Natural killer cell (primary cell): ENCODE data around the gene RFX3. TPM values are rescaled to one million over a fixed set of nuclear protein-coding genes. Genes with fewer than 3 reads are reported as not detected.

Experiments
- ATAC-seq, 3 donors: fragments of 150-1000 bp in 2 of 3; fragments of 200-7000 bp in 1 of 3; cut with Tn5 transposase; 1 replicate in 1 of 3; 2 replicates in 2 of 3; pipeline ENCODE4 v1.10.0; 2021; ENCODE audit warnings: mild to moderate bottlenecking in 2 of 3, moderate library complexity in 2 of 3
- DNase-seq, 2 donors: peaks; one replicate each; pipeline versions ENCODE4 v3.0.0 to v3.0.0-alpha.2; 2013 to 2021; ENCODE audit warnings: mixed read lengths in 1 of 2
- H3K27ac ChIP-seq: one replicate; pipeline ENCODE4 v1.5.1; 2013; ENCODE audit warnings: mild to moderate bottlenecking, low read length
- H3K27me3 ChIP-seq: one replicate; pipeline ENCODE4 v1.6.1; 2013; ENCODE audit warnings: low read length; ENCODE audit not compliant: control insufficient read depth, insufficient read depth
- H3K36me3 ChIP-seq: one replicate; pipeline ENCODE4 v1.6.1; 2013; ENCODE audit warnings: low read length; ENCODE audit not compliant: control insufficient read depth, insufficient read depth
- H3K4me1 ChIP-seq: one replicate; pipeline ENCODE4 v1.6.1; 2013; ENCODE audit warnings: low read length; ENCODE audit not compliant: control insufficient read depth, insufficient read depth
- H3K4me3 ChIP-seq: one replicate; pipeline ENCODE4 v1.5.1; 2013; ENCODE audit warnings: low read length
- H3K9me3 ChIP-seq: one replicate; pipeline ENCODE4 v1.6.1; 2013; ENCODE audit warnings: low read length; ENCODE audit not compliant: control insufficient read depth, insufficient read depth
- H3K27ac Mint-ChIP-seq, 2 donors: one replicate each; pipeline ENCODE4 v1.8.0; 2022; ENCODE audit warnings: mild to moderate bottlenecking in 2 of 2, mixed read lengths in 2 of 2, moderate library complexity in 1 of 2
- H3K27me3 Mint-ChIP-seq, 2 donors: one replicate each; pipeline ENCODE4 v1.8.0; 2022; ENCODE audit warnings: low read depth in 2 of 2, mixed read lengths in 2 of 2
- H3K36me3 Mint-ChIP-seq: one replicate; pipeline ENCODE4 v1.8.0; 2022; ENCODE audit warnings: mixed read lengths
- H3K4me1 Mint-ChIP-seq, 2 donors: one replicate each; pipeline ENCODE4 v1.8.0; 2022; ENCODE audit warnings: mixed read lengths in 2 of 2
- H3K4me3 Mint-ChIP-seq: one replicate; pipeline ENCODE4 v1.8.0; 2022; ENCODE audit warnings: mild to moderate bottlenecking, moderate library complexity, mixed read lengths
- H3K9me3 Mint-ChIP-seq, 2 donors: one replicate each; pipeline ENCODE4 v1.8.0; 2022; ENCODE audit warnings: mixed read lengths in 2 of 2
- WGBS: methylation state at CpG from one replicate; pipeline ENCODE4 v1.1.7; 2013; ENCODE audit warnings: missing lambda C conversion rate; ENCODE audit not compliant: insufficient coverage; 5-methylcytosine and 5-hydroxymethylcytosine counted together
- intact Hi-C: fragments of 100-400 bp; cut with micrococcal nuclease; formaldehyde crosslinking; loops from one replicate; pipeline ENCODE4 v1.14.2; 2022
- total RNA-seq, 4 donors: library from RNA; stranded (reverse); fragments of 120-200 nt in 1 of 4; gene quantifications; one replicate each; pipeline versions ENCODE4 v1.2.3 to v1.2.4, GENCODE V29; 2013 to 2022
- TF ChIP-seq, protein P1 (sequence below): fragments of 200-600 bp; IDR thresholded peaks from one replicate; pipeline ENCODE4 v1.8.0; 2022; ENCODE audit warnings: antibody characterized with exemption

RFX3 gene
- total RNA-seq, 3 donors from 2014 or later (not counting 1 experiment from before 2014, with no cell fraction given) = 24.0 to 30.6 (median 30.0) TPM

DNA sequence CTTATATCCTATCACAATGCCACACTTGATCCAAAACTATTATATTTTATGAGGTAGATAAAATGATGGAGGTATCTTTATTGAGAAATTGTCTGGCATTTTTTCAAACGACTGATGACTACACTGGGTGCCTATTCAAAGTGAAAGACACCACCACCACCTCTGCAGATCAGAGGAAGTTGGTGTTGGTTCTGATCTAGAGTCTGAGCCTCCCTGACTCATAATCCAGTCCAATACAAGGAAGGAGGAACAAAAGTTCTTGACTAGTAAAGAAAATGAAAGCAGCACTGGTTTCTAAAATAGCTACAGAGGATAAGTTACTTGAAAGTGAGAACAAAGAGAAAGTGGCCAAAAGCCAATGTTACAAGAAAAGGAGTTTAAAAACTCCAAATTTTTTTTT lies 139.9 kb downstream of the RFX3 start:
- no peak overlapping the region for H3K4me3 Mint-ChIP-seq

DNA sequence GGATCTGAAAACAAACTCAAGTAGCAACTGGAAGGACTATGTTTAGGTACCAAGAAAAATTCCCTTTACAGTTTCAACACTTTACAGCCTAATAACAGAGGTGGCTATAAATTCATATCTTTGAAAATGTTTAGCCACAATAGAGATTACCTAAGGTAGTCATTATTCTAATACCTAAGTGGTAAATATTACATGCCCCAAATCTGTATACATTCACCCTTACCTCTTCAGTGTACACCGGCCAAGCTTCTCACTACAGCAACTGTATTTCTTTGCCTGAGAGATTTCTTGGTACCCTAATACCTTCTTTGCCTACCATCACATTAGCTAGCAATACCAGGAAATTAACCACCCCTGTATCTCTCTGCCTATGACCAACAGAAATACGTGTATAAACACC lies 154.0 kb downstream of the RFX3 start:
- Histone ChIP-seq H3K36me3 (no peaks in the 10 kb centered on the region), H3K27ac (no peak overlapping the region), H3K9me3 (no peaks in the 10 kb centered on the region), H3K4me3 (no peak overlapping the region), H3K4me1 (no peaks in the 10 kb centered on the region), H3K27me3 (no peaks in the 10 kb centered on the region)
- peaks cover 16 to 20% of the 10 kb centered on the region in 2 donors for H3K4me1 Mint-ChIP-seq
- ATAC-seq = no peak
- no peak for DNase-seq
- TF ChIP-seq, protein P1, sequence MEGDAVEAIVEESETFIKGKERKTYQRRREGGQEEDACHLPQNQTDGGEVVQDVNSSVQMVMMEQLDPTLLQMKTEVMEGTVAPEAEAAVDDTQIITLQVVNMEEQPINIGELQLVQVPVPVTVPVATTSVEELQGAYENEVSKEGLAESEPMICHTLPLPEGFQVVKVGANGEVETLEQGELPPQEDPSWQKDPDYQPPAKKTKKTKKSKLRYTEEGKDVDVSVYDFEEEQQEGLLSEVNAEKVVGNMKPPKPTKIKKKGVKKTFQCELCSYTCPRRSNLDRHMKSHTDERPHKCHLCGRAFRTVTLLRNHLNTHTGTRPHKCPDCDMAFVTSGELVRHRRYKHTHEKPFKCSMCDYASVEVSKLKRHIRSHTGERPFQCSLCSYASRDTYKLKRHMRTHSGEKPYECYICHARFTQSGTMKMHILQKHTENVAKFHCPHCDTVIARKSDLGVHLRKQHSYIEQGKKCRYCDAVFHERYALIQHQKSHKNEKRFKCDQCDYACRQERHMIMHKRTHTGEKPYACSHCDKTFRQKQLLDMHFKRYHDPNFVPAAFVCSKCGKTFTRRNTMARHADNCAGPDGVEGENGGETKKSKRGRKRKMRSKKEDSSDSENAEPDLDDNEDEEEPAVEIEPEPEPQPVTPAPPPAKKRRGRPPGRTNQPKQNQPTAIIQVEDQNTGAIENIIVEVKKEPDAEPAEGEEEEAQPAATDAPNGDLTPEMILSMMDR = no peak
- no peaks in the 10 kb centered on the region for H3K36me3 Mint-ChIP-seq
- no peaks in the 10 kb centered on the region for H3K27me3 Mint-ChIP-seq
- no peaks in the 10 kb centered on the region for H3K9me3 Mint-ChIP-seq
- intact Hi-C loops = no loop called here
- WGBS = 95% methylated on average over 2 of the region's 2 CpGs
- no peak overlapping the region for H3K4me3 Mint-ChIP-seq
- no peak overlapping the region for H3K27ac Mint-ChIP-seq

More for the DNA sequence above, 139.9 kb downstream of the RFX3 start:
- DNase-seq (no peak), ATAC-seq (peak in 1 of 3 donors; percentile 42)
- TF ChIP-seq, protein P1 = no peak
- Mint-ChIP-seq H3K27ac (no peak overlapping the region), H3K9me3 (peaks cover 2% of the 10 kb centered on the region in 2 donors), H3K36me3 (peaks cover 19% of the 10 kb centered on the region), H3K4me1 (peaks cover 10 to 25% of the 10 kb centered on the region in 2 donors), H3K27me3 (no peaks in the 10 kb centered on the region)
- Histone ChIP-seq H3K27ac (no peak overlapping the region), H3K27me3 (no peaks in the 10 kb centered on the region), H3K4me3 (no peak overlapping the region), H3K36me3 (no peaks in the 10 kb centered on the region), H3K4me1 (no peaks in the 10 kb centered on the region), H3K9me3 (peaks cover 4% of the 10 kb centered on the region)
- intact Hi-C loops = no loop called here
- no CpG with 5 or more reads among the region's 1 CpG for WGBS

DNA sequence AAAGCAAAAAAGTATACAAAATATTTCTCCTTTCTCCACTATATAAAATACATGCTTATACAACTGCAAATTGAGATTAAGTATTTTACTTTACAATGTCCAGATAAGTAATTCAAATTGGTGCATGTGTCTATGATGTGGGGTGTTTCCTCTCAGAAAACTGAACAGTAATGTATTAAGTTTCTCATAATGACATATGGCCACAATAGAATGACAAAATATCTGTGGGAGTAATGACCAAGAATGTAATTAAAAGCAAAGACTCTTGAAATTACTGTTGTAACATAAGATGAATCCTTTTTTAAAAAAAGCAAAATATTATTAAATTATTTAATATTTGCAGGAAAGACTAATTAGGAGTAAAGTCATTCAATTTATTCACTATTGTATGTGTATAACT lies 155.1 kb downstream of the RFX3 start:
- H3K4me1 ChIP-seq = no peaks in the 10 kb centered on the region
- no peak overlapping the region for H3K27ac ChIP-seq
- Mint-ChIP-seq H3K9me3 (no peaks in the 10 kb centered on the region), H3K27me3 (no peaks in the 10 kb centered on the region), H3K36me3 (no peaks in the 10 kb centered on the region), H3K4me1 (peaks cover 18 to 25% of the 10 kb centered on the region in 2 donors), H3K4me3 (no peak overlapping the region), H3K27ac (no peak overlapping the region)
- TF ChIP-seq, protein P1 = no peak
- H3K9me3 ChIP-seq = no peaks in the 10 kb centered on the region
- H3K4me3 ChIP-seq = no peak overlapping the region
- H3K36me3 ChIP-seq = no peaks in the 10 kb centered on the region
- no peaks in the 10 kb centered on the region for H3K27me3 ChIP-seq
- intact Hi-C loops = no loop called here
- DNase-seq (no peak), ATAC-seq (no peak)

DNA sequence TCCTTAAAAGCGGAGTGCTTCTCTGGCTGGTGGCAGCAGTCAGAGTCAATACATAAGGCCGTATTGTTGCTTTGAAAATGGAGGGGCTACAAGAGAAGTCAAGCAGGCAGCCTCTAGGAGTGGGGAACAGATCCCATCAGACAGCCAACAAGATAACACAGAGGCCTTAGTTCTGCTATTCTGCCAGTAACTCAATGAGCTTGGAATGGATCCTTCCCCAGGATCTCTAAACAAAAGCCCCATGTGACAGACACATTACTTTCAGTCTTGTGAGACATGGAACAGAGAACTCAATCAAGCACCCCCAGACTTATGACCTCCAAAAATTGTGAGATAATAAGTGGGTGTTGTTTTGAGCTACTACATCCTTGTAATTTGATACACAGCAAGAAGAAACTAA lies 158.6 kb downstream of the RFX3 start:
- no peaks in the 10 kb centered on the region for H3K27me3 ChIP-seq
- H3K27ac ChIP-seq = no peak overlapping the region
- Mint-ChIP-seq H3K4me3 (no peak overlapping the region), H3K4me1 (peaks cover 16 to 19% of the 10 kb centered on the region in 2 donors), H3K27ac (no peak overlapping the region), H3K27me3 (no peaks in the 10 kb centered on the region), H3K36me3 (no peaks in the 10 kb centered on the region), H3K9me3 (no peaks in the 10 kb centered on the region)
- H3K4me3 ChIP-seq = no peak overlapping the region
- 94% methylated on average over 2 of the region's 2 CpGs for WGBS
- H3K4me1 ChIP-seq = no peaks in the 10 kb centered on the region
- TF ChIP-seq, protein P1 = no peak
- intact Hi-C loops = no loop called here
- no peak for DNase-seq
- ATAC-seq = no peak
- H3K36me3 ChIP-seq = no peaks in the 10 kb centered on the region
- no peaks in the 10 kb centered on the region for H3K9me3 ChIP-seq
